RPMI8226 (cell line): ENCODE data around the gene MFNG.

ENCODE experiments used
- DNase-seq: peaks from one replicate; pipeline ENCODE4 v3.0.0-alpha.2; 2015

The MFNG gene

DNA sequence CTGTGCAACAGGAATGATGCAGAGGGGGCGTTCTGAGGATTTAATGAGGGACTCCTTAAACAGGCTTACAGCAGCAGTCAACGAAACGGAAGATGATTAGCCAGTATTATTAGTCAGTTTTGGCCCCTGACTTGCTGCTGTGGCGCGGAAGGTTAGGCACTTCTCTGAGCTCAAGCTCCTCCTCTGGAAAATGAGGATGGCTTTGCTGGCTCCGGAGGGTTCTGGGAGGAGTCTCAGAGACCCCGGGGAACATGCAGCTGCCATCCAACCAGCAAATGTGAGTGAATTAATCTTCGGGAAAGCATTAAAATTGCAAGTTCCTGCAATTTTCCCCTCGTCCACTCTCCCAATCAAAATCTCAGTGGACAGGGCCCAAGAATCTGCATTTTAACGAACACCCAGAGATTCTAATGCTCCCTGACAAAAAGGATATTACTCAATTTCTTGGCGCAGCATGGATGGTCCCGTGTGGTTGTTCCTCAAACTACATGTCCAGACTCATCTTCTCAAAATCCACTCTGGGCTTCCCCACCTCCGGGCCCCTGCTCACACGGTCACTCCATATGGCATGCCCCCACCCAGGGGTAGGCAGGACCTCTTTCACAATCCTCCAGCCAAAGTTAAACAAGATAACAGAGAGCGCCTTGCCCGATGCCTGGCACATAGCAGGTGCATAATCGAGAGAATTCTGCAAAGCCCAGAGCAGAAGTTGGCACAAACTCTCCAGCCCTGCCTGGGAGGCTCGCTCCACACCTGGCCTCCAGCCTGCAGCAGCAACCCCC lies 65.3 kb downstream of the MFNG start:
- no peak for DNase-seq

DNA sequence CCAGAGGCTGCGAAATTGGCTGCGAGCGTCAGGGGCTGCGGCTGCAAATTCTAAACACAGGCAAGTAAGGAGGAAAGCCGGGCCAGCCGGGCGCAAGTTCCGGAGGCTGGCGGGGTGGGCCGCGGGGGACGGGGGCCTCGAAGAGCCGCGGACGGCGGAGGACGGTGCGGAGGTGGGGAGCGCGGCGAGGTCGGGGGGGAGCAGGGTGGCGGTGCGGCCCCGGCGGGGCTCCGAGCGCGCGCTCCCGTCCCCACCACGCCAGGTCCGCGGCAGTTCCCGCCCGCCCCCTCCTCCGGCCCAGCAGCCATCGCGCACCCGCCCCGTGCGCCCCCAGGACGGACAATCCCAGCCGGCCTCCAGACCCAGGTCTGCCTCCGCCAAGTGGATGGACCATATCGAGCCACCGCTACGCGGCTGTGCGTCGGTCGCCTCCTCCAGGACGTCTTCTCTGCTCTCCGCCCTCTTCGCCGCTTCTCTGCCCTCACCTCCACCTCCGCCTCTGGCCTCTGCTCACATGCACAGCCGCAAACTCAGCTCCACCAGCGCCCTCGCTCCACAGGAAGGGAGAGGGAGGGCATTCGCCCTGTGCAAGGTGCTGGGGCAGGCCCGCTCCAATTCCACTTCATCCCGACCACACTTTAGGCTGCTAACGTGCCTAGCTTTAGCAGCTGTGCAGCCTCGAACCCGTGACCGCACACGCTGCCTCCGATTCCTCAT lies 66.1 kb downstream of the MFNG start:
- DNase-seq = peak; percentile 40

DNA sequence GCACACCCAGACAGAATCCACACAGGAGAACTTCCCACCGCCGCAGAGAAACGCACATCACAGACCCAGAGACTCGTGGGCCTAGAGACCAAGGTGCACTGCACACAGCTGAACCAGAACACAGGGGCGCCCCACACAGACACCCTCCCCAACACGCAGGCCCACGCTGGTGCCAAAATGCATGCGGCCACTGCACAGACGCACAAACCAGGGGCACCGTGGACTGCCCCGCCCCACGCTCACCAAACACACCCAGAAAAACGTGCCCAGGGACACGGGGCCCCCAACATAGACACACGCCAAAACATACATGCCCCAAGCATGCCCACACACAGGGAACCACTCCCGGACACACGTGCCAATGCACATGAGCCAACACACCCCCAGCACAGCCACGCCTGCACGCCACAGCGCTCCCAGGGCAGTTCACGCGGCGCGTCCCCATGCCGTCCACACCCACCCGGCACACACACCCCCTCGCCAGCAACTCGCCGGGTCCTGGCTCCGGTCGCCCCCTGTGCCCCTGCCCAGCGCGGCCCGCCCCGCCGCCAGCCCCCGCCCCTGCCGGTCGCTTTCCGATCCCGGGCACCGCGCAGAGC lies 66.7 kb downstream of the MFNG start:
- no peak for DNase-seq
